Endothelial cell of umbilical vein (primary cell): ENCODE data around the gene HS6ST2. TPM values are rescaled to one million over a fixed set of nuclear protein-coding genes. Genes with fewer than 3 reads are reported as not detected.

Experiments used
- BruUV-seq: library from RNA; stranded (reverse); fragments of 400-500 nt; replicated peaks from 2 replicates; lab custom pipeline; 2021; lab: Mats Ljungman, UMichigan
- CTCF ChIA-PET: fragments of 300-600, 350-600 bp; sonication (Branson Sonifier 250); formaldehyde crosslinking; loops from one replicate; lab custom pipeline; 2021; ENCODE audit warnings: antibody characterized with exemption, inconsistent platforms; lab: Charles Lee
- POLR2A ChIA-PET: fragments of 300-600, 350-600 bp; sonication (Branson Sonifier 250); formaldehyde crosslinking; loops from one replicate; lab custom pipeline; 2021; ENCODE audit warnings: antibody characterized with exemption, inconsistent platforms; lab: Charles Lee
- DNase-seq: peaks from one replicate; pipeline ENCODE4 v3.0.0-alpha.2; 2011; ENCODE audit warnings: low read depth, low spot score
- FAIRE-seq: peaks from 2 replicates; lab custom pipeline; 2011; peaks lifted over from hg19 to GRCh38; lab: Jason Lieb, UNC
- H2AFZ ChIP-seq: 2 replicates; pipeline ENCODE4 v1.6.0; 2012; ENCODE audit warnings: low read depth, low read length, control low read depth, inconsistent platforms
- H3K27ac ChIP-seq: 2 replicates; pipeline ENCODE4 v1.5.1; 2011; ENCODE audit warnings: low read depth, mild to moderate bottlenecking, control low read depth, low read length, moderate library complexity; ENCODE audit not compliant: insufficient read depth
- H3K27me3 ChIP-seq, 2 experiments: 2 replicates each; pipeline versions ENCODE4 v1.6.0 to v1.6.1; 2011; ENCODE audit warnings: low read length in 2 of 2, mixed read lengths in 1 of 2; ENCODE audit not compliant: control insufficient read depth in 2 of 2, insufficient read depth in 2 of 2
- H3K36me3 ChIP-seq, 2 experiments: 2 replicates in 1 of 2; 3 replicates in 1 of 2; pipeline ENCODE4 v1.5.1; 2011; ENCODE audit warnings: low read length in 2 of 2, mild to moderate bottlenecking in 1 of 2, moderate library complexity in 1 of 2; ENCODE audit not compliant: control insufficient read depth in 2 of 2, insufficient read depth in 2 of 2; ENCODE audit errors: extremely low read depth in 1 of 2
- H3K4me1 ChIP-seq: 3 replicates; pipeline ENCODE4 v1.5.1; 2011; ENCODE audit warnings: mild to moderate bottlenecking, low read length; ENCODE audit not compliant: control insufficient read depth, insufficient read depth; ENCODE audit errors: extremely low read depth
- H3K4me2 ChIP-seq: 2 replicates; pipeline ENCODE4 v1.6.1; 2011; ENCODE audit warnings: low read length, control low read depth, mixed read lengths; ENCODE audit not compliant: insufficient read depth
- H3K4me3 ChIP-seq, 3 experiments: fragments of 200-600 bp in 1 of 3; sonication (generic), shearing (Covaris generic) in 1 of 3; replicated peaks in 1 of 3; 2 replicates each; pipeline ENCODE4 v1.5.1; 2011 to 2016; ENCODE audit warnings: control low read depth in 3 of 3, low read length in 3 of 3, mild to moderate bottlenecking in 2 of 3, inconsistent platforms in 1 of 3, low read depth in 1 of 3, moderate library complexity in 1 of 3; ENCODE audit not compliant: insufficient read depth in 1 of 3
- H3K79me2 ChIP-seq: 2 replicates; pipeline ENCODE4 v1.6.0; 2012; ENCODE audit warnings: low read length, inconsistent platforms; ENCODE audit not compliant: control insufficient read depth, insufficient read depth
- H3K9ac ChIP-seq: replicated peaks from 2 replicates; pipeline ENCODE3; 2011; ENCODE audit warnings: low read length, control low read depth; ENCODE audit not compliant: insufficient read depth; ENCODE audit errors: extremely low read depth
- H3K9me1 ChIP-seq: replicated peaks from 3 replicates; pipeline ENCODE4 v1.6.0; 2011; ENCODE audit warnings: mild to moderate bottlenecking, low read length; ENCODE audit not compliant: control insufficient read depth, insufficient read depth; ENCODE audit errors: extremely low read depth
- H3K9me3 ChIP-seq: replicated peaks from 2 replicates; pipeline ENCODE4 v1.5.1; 2012; ENCODE audit warnings: low read length, inconsistent platforms; ENCODE audit not compliant: control insufficient read depth, insufficient read depth
- H4K20me1 ChIP-seq: replicated peaks from 2 replicates; pipeline ENCODE3; 2011; ENCODE audit warnings: mild to moderate bottlenecking, low read length; ENCODE audit not compliant: control insufficient read depth, insufficient read depth; ENCODE audit errors: extremely low read depth
- EZH2 ChIP-seq: IDR thresholded peaks from 2 replicates; pipeline ENCODE4 v1.6.1; 2012; ENCODE audit warnings: borderline replicate concordance, low read depth, mild to moderate bottlenecking, moderate library complexity, low read length, inconsistent platforms; ENCODE audit not compliant: severe bottlenecking
- FOS ChIP-seq: IDR thresholded peaks from 2 replicates; pipeline ENCODE4 v1.6.1; 2011; ENCODE audit warnings: mild to moderate bottlenecking, low read length, moderate library complexity, borderline replicate concordance; ENCODE audit not compliant: insufficient read depth
- GATA2 ChIP-seq: IDR thresholded peaks from 2 replicates; pipeline ENCODE4 v1.7.0; 2011; ENCODE audit warnings: low read depth, mild to moderate bottlenecking, moderate library complexity, mixed read lengths, low read length; ENCODE audit not compliant: insufficient read length, insufficient read depth
- JUN ChIP-seq: IDR thresholded peaks from 2 replicates; pipeline ENCODE4 v1.6.1; 2011; ENCODE audit warnings: borderline replicate concordance, low read depth; ENCODE audit not compliant: insufficient read length, insufficient read depth
- MYC ChIP-seq: IDR thresholded peaks from one replicate; pipeline ENCODE4 v1.6.1; 2011; ENCODE audit warnings: mild to moderate bottlenecking, low read depth, low read length
- POLR2A ChIP-seq: IDR thresholded peaks from 2 replicates; pipeline ENCODE4 v1.6.1; 2012; ENCODE audit warnings: low read depth, mild to moderate bottlenecking, control low read depth, low read length
- POLR2AphosphoS5 ChIP-seq: IDR thresholded peaks from 2 replicates; pipeline ENCODE4 v1.6.1; 2012; ENCODE audit warnings: low read depth, mild to moderate bottlenecking, control low read depth, low read length, moderate library complexity; ENCODE audit not compliant: insufficient read depth
- dilution Hi-C: fragments of 300-500 bp; cut with MboI; formaldehyde crosslinking; loops from one replicate; pipeline ENCODE4 v1.15.0; 2019; ENCODE audit warnings: low sequenced_read_pairs; ENCODE audit not compliant: extremely low pct_ligation_motif_present
- intact Hi-C: fragments of 100-400 bp; cut with micrococcal nuclease; formaldehyde crosslinking; loops from one replicate; pipeline ENCODE4 v1.10.0; 2022
- polyA plus RNA-seq, 4 experiments: library from polyadenylated mRNA; depleted of rRNA in 3 of 4; stranded (reverse) in 3 of 4; unstranded in 1 of 4; fragments of >200 nt; gene quantifications; 2 replicates each; pipeline versions ENCODE4 v1.2.1 to v1.2.3, GENCODE V29; 2011 to 2012; ENCODE audit warnings: missing spikeins in 1 of 4
- total RNA-seq: library from RNA; stranded (reverse); gene quantifications from 2 replicates; pipeline ENCODE4 v1.2.3, GENCODE V29; 2021
- TF ChIP-seq, protein P1 (sequence below), 2 donors: IDR thresholded peaks; 1 replicate in 1 of 2; 2 replicates in 1 of 2; pipeline ENCODE4 v1.5.1; 2011; ENCODE audit warnings: low read length in 2 of 2, mild to moderate bottlenecking in 2 of 2, moderate library complexity in 2 of 2, control low read depth in 1 of 2, inconsistent platforms in 1 of 2, low read depth in 1 of 2; ENCODE audit not compliant: insufficient read depth in 1 of 2; ENCODE audit errors: extremely low read depth in 1 of 2
- TF ChIP-seq, protein P2 (sequence below): IDR thresholded peaks from 2 replicates; pipeline ENCODE4 v1.6.1; 2011; ENCODE audit not compliant: insufficient read depth, insufficient read length

Gene HS6ST2
- total and polyA plus RNA-seq, 2 donors (not counting 3 experiments of a cell fraction or from before 2014, with no cell fraction given), result 0.49 to 0.84 TPM

DNA sequence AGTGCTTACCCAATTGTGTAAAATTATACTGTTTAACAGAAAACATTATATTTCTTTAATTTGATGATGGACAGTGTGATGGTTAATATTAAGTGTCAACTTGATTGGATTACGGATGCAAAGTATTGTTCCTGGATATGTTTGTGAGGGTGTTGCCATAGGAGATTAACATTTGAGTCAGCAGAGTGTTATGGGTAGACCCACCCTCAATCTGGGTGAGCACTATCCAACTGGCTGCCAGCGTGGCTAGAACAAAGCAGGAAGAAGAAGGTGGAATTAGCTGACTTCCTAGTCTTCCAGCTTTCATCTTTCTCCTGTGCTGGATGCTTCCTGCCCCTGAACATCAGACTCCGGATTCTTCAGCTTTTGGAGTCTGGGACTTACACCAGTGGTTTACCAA is 42.1 kb downstream of the HS6ST2 start:
- dilution Hi-C loops, result no loop called here
- no peak overlapping the region for H2AFZ ChIP-seq
- intact Hi-C loops, result no loop called here
- no peak overlapping the region for H3K4me2 ChIP-seq
- no peaks in the 10 kb centered on the region for H3K4me1 ChIP-seq
- DNase-seq (no peak), FAIRE-seq (no peak)
- no peaks in the 10 kb centered on the region for H3K9me1 ChIP-seq
- no peaks in the 10 kb centered on the region for H3K79me2 ChIP-seq
- ChIA-PET CTCF (no interaction called here), POLR2A (no interaction called here)
- H3K27ac ChIP-seq, result no peak overlapping the region
- no peaks in the 10 kb centered on the region for H3K9me3 ChIP-seq
- TF ChIP-seq EZH2, result no peak
- TF ChIP-seq JUN, result no peak
- no peak for TF ChIP-seq FOS
- TF ChIP-seq, protein P1, sequence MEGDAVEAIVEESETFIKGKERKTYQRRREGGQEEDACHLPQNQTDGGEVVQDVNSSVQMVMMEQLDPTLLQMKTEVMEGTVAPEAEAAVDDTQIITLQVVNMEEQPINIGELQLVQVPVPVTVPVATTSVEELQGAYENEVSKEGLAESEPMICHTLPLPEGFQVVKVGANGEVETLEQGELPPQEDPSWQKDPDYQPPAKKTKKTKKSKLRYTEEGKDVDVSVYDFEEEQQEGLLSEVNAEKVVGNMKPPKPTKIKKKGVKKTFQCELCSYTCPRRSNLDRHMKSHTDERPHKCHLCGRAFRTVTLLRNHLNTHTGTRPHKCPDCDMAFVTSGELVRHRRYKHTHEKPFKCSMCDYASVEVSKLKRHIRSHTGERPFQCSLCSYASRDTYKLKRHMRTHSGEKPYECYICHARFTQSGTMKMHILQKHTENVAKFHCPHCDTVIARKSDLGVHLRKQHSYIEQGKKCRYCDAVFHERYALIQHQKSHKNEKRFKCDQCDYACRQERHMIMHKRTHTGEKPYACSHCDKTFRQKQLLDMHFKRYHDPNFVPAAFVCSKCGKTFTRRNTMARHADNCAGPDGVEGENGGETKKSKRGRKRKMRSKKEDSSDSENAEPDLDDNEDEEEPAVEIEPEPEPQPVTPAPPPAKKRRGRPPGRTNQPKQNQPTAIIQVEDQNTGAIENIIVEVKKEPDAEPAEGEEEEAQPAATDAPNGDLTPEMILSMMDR (IDR thresholded peaks at IDR 0.05; ENCODE audit: extremely low read depth in 1 of 2, insufficient read depth in 1 of 2, low read depth in 1 of 2, low read length in 2 of 2), result no peak
- no peaks in the 10 kb centered on the region for H3K27me3 ChIP-seq
- no peak overlapping the region for H3K9ac ChIP-seq
- no peaks in the 10 kb centered on the region for H4K20me1 ChIP-seq
- no peaks in the 10 kb centered on the region for H3K36me3 ChIP-seq
- BruUV-seq, result no TSS peak
- no peak overlapping the region for H3K4me3 ChIP-seq

DNA sequence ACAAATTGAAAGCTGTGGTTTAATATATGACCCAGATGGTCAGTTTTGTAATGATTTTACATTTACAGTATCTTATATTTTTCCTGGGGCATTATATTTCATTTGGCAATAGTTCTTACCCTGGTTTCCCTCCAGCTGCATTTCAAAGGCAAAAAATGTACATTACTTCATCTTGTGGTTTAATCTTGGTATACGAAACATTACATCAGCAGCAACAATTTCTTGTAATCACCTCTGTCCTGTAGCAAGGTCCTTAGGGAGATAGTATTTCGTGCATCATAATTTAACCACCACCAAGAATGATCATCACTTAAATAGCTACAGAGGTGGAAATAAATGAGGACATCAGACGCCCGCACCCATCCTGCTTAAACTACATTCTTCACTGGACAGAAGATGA is 48.8 kb downstream of the HS6ST2 start:
- no peaks in the 10 kb centered on the region for H3K4me1 ChIP-seq
- no peak overlapping the region for H2AFZ ChIP-seq
- no peak overlapping the region for H3K4me2 ChIP-seq
- ChIA-PET POLR2A (no interaction called here), CTCF (no interaction called here)
- dilution Hi-C loops, result no loop called here
- no peak for FAIRE-seq
- H3K27ac ChIP-seq, result no peak overlapping the region
- no peaks in the 10 kb centered on the region for H3K9me1 ChIP-seq
- no peaks in the 10 kb centered on the region for H3K79me2 ChIP-seq
- H3K4me3 ChIP-seq, result no peak overlapping the region
- TF ChIP-seq POLR2AphosphoS5 (no peak), POLR2A (no peak), GATA2 (no peak), MYC (no peak), EZH2 (no peak), FOS (no peak), JUN (no peak)
- TF ChIP-seq, protein P1 (IDR thresholded peaks at IDR 0.05; ENCODE audit: extremely low read depth in 1 of 2, insufficient read depth in 1 of 2, low read depth in 1 of 2, low read length in 2 of 2), result no peak
- TF ChIP-seq, protein P2, sequence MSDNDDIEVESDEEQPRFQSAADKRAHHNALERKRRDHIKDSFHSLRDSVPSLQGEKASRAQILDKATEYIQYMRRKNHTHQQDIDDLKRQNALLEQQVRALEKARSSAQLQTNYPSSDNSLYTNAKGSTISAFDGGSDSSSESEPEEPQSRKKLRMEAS, result no peak
- no peak overlapping the region for H3K9ac ChIP-seq
- no TSS peak for BruUV-seq
- H3K9me3 ChIP-seq, result no peaks in the 10 kb centered on the region
- H3K36me3 ChIP-seq, result no peaks in the 10 kb centered on the region
- H3K27me3 ChIP-seq, result no peaks in the 10 kb centered on the region
- no peak for DNase-seq
- no peaks in the 10 kb centered on the region for H4K20me1 ChIP-seq
- intact Hi-C loops, result no loop called here
